H1 (cell line): ENCODE measurements around the gene SPATS1.

Experiments
- CTCF ChIP-seq, 3 experiments: IDR thresholded peaks; 1 replicate in 2 of 3; 2 replicates in 1 of 3; pipeline versions ENCODE4 v1.5.1 to v1.6.1; 2011; ENCODE audit warnings: low read length in 3 of 3, mild to moderate bottlenecking in 3 of 3, inconsistent platforms in 2 of 3, low read depth in 1 of 3, moderate library complexity in 1 of 3; ENCODE audit not compliant: insufficient read depth in 1 of 3; ENCODE audit errors: control extremely low read depth in 1 of 3
- GTF2F1 ChIP-seq: IDR thresholded peaks from 2 replicates; pipeline ENCODE4 v1.6.1; 2012; ENCODE audit warnings: low read depth, low read length, improper control_type of control experiment, borderline replicate concordance
- HDAC6 ChIP-seq: IDR thresholded peaks from one replicate; pipeline ENCODE4 v1.7.1; 2012; ENCODE audit warnings: low read depth, mild to moderate bottlenecking, inconsistent platforms, low read length, moderate library complexity
- KDM1A ChIP-seq: fragments of 200-600, 300-600 bp; sonication (generic); IDR thresholded peaks from 2 replicates; pipeline ENCODE4 v1.7.1; 2016; ENCODE audit warnings: mild to moderate bottlenecking, low read length, borderline replicate concordance
- POLR2A ChIP-seq, 2 experiments: IDR thresholded peaks; 1 replicate in 1 of 2; 2 replicates in 1 of 2; pipeline ENCODE4 v1.6.1; 2011; ENCODE audit warnings: low read depth in 2 of 2, low read length in 2 of 2, mild to moderate bottlenecking in 2 of 2; ENCODE audit errors: control extremely low read depth in 1 of 2
- POLR2AphosphoS5 ChIP-seq: IDR thresholded peaks from 2 replicates; pipeline ENCODE4 v1.6.1; 2011; ENCODE audit warnings: low read depth, low read length
- RFX5 ChIP-seq: IDR thresholded peaks from 2 replicates; pipeline ENCODE4 v1.6.1; 2011; ENCODE audit warnings: low read depth, low read length, improper control_type of control experiment, borderline replicate concordance
- SP4 ChIP-seq: IDR thresholded peaks from 2 replicates; pipeline ENCODE4 v1.6.1; 2012; ENCODE audit warnings: low read length, inconsistent platforms
- TAF7 ChIP-seq: optimal IDR thresholded peaks from 2 replicates; pipeline ENCODE3; 2011; ENCODE audit warnings: low read depth, mild to moderate bottlenecking, inconsistent platforms, low read length, moderate library complexity, borderline replicate concordance

GRCh38 chr6:44373051-44373450 is 30.6 kb downstream of the SPATS1 start:
- no peak for TF ChIP-seq POLR2AphosphoS5
- TF ChIP-seq CTCF (IDR thresholded peaks at IDR 0.05; ENCODE audit: control extremely low read depth in 1 of 3, insufficient read depth in 1 of 3, low read depth in 1 of 3, low read length in 3 of 3), result no peak
- TF ChIP-seq GTF2F1, result no peak
- TF ChIP-seq HDAC6, result no peak
- no peak for TF ChIP-seq SP4
- TF ChIP-seq RFX5, result no peak
- no peak for TF ChIP-seq POLR2A (IDR thresholded peaks at IDR 0.05; ENCODE audit: control extremely low read depth in 1 of 2, low read depth in 2 of 2, low read length in 2 of 2)
- TF ChIP-seq KDM1A, result no peak
- no peak for TF ChIP-seq TAF7
